ENCODE measurements around the gene IGF2R. TPM values are rescaled to one million over a fixed set of nuclear protein-coding genes. Genes with fewer than 3 reads are reported as not detected.

Gene IGF2R
- total RNA-seq, 2 donors from 2014 or later = 60.3 to 91.3 TPM

- TF ChIP-seq POLR2A (IDR thresholded peaks at IDR 0.05) = no peak
- no peak for TF ChIP-seq POLR2AphosphoS5 (IDR thresholded peaks at IDR 0.05)
- TF ChIP-seq CTCF (IDR thresholded peaks at IDR 0.05) = no peak
- Histone ChIP-seq H3K36me3 (peaks cover 10 to 24% of the 10 kb centered on the region in 2 donors), H3K27ac (no peak overlapping the region), H3K9me3 (no peaks in the 10 kb centered on the region), H3K4me3 (no peak overlapping the region), H3K4me1 (replicated peaks) (no peaks in the 10 kb centered on the region), H3K27me3 (replicated peaks; ENCODE audit: insufficient read depth) (no peaks in the 10 kb centered on the region)
- no peak for DNase-seq (ENCODE audit: low spot score)
- intact Hi-C loops (cut with DNase I) = no loop called here
- WGBS = 81% methylated on average over 2 of the region's 2 CpGs
Measured at GRCh38 chr6:160051390-160051789, 82.5 kb downstream of the IGF2R start.

GRCh38 chr6:160054271-160054670 lies 85.4 kb downstream of the IGF2R start:
- Histone ChIP-seq H3K36me3 (peaks cover 0 to 10% of the 10 kb centered on the region in 2 donors), H3K27me3 (replicated peaks; ENCODE audit: insufficient read depth) (no peaks in the 10 kb centered on the region), H3K9me3 (no peaks in the 10 kb centered on the region), H3K4me1 (replicated peaks) (no peaks in the 10 kb centered on the region), H3K4me3 (no peak overlapping the region), H3K27ac (no peak overlapping the region)
- intact Hi-C loops (cut with DNase I) = no loop called here
- TF ChIP-seq POLR2A (IDR thresholded peaks at IDR 0.05) (no peak), POLR2AphosphoS5 (IDR thresholded peaks at IDR 0.05) (no peak), CTCF (IDR thresholded peaks at IDR 0.05) (no peak)
- WGBS = 86% methylated on average over 6 of the region's 6 CpGs
- DNase-seq (ENCODE audit: low spot score) = no peak

- H3K4me3 ChIP-seq = no peak overlapping the region
- no peaks in the 10 kb centered on the region for H3K9me3 ChIP-seq
- TF ChIP-seq CTCF (IDR thresholded peaks at IDR 0.05) = no peak
- no peak for TF ChIP-seq POLR2A (IDR thresholded peaks at IDR 0.05)
- TF ChIP-seq POLR2AphosphoS5 (IDR thresholded peaks at IDR 0.05) = no peak
- intact Hi-C loops (cut with DNase I) = no loop called here
- no peaks in the 10 kb centered on the region for H3K4me1 ChIP-seq (replicated peaks)
- WGBS = 93% methylated on average over 7 of the region's 7 CpGs
- DNase-seq (ENCODE audit: low spot score) = no peak
- no peak overlapping the region for H3K27ac ChIP-seq
- peaks cover 0 to 7% of the 10 kb centered on the region in 2 donors for H3K36me3 ChIP-seq
- H3K27me3 ChIP-seq (replicated peaks; ENCODE audit: insufficient read depth) = no peaks in the 10 kb centered on the region
Measured at GRCh38 chr6:160054913-160055312, 86.0 kb downstream of the IGF2R start.

GRCh38 chr6:160055378-160055777 lies 86.5 kb downstream of the IGF2R start:
- DNase-seq (ENCODE audit: low spot score) = no peak
- TF ChIP-seq CTCF (IDR thresholded peaks at IDR 0.05) = no peak
- TF ChIP-seq POLR2A (IDR thresholded peaks at IDR 0.05) = no peak
- no peak for TF ChIP-seq POLR2AphosphoS5 (IDR thresholded peaks at IDR 0.05)
- peak overlapping the region in 1 of 2 donors; percentile 10 for H3K27ac ChIP-seq
- H3K36me3 ChIP-seq = peaks cover 0 to 2% of the 10 kb centered on the region in 2 donors
- H3K4me3 ChIP-seq = no peak overlapping the region
- no peaks in the 10 kb centered on the region for H3K9me3 ChIP-seq
- no peaks in the 10 kb centered on the region for H3K4me1 ChIP-seq (replicated peaks)
- 92% methylated on average over 5 of the region's 5 CpGs for WGBS
- no peaks in the 10 kb centered on the region for H3K27me3 ChIP-seq (replicated peaks; ENCODE audit: insufficient read depth)
- intact Hi-C loops (cut with DNase I) = no loop called here

GRCh38 chr6:160055813-160056212 lies 86.9 kb downstream of the IGF2R start:
- Histone ChIP-seq H3K9me3 (no peaks in the 10 kb centered on the region), H3K36me3 (no peaks in the 10 kb centered on the region), H3K27ac (peak overlapping the region in 1 of 2 donors; percentile 10), H3K4me1 (replicated peaks) (no peaks in the 10 kb centered on the region), H3K27me3 (replicated peaks; ENCODE audit: insufficient read depth) (no peaks in the 10 kb centered on the region), H3K4me3 (no peak overlapping the region)
- TF ChIP-seq POLR2A (IDR thresholded peaks at IDR 0.05) (no peak), CTCF (IDR thresholded peaks at IDR 0.05) (no peak), POLR2AphosphoS5 (IDR thresholded peaks at IDR 0.05) (no peak)
- DNase-seq (ENCODE audit: low spot score) = no peak
- WGBS = 75% methylated on average over 6 of the region's 6 CpGs
- intact Hi-C loops (cut with DNase I) = no loop called here
